ENCODE results near the gene DGLUCY.
"Not testable (repeated sequence)": the region's sequence is repeated elsewhere in the genome, so short reads cannot be mapped to it uniquely, and the experiment has no call there.

Gene DGLUCY

DNA sequence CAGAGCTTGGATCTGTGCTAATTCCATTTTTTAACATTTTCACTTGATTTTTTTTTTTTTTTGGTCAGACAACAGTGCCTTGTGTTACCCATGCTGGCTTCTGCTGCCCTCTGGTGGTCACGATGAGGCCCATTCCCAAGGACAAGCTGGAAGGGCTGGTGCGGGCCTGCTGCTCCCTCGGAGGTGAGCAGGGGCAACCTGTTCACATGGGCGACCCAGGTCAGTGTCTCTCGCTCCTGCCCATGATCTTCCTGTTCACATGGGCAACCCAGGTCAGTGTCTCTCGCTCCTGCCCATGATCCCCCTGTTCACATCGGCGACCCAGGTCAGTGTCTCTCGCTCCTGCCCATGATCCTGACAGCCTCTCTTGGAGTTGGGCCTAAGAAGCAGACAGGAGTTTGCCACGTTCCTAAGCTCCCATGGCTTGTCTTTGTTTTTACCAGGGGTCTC lies 59.4 kb downstream of the DGLUCY start:
- peak; percentile 73 to 77 for DNase-seq

DNA sequence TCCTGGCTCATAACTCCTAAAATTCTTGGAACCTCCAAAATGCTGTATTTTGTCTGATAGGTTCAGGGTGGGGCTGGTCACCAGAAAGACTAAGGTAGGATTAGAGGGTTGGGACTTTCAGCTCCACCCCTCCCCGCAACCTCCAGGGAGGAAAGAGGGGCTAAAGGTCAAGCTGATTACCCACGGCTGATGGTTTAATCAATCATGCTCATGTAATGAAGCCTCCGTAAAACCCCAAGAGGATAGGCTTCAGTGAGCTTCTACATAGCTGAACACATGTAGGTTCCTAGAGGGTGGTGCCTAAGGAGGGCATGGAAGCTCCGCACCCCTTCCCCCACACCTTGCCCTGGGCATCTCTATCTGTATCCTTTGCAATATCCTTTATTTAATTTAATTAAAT lies 60.0 kb downstream of the DGLUCY start:
- DNase-seq, result no peak

GRCh38 chr14:91175291-91176201 lies 61.7 kb downstream of the DGLUCY start:
- no peak for DNase-seq

- peak; percentile 51 to 60 for DNase-seq
These were observed 63.5 kb downstream of the DGLUCY start for GRCh38 chr14:91177073-91178034.

DNA sequence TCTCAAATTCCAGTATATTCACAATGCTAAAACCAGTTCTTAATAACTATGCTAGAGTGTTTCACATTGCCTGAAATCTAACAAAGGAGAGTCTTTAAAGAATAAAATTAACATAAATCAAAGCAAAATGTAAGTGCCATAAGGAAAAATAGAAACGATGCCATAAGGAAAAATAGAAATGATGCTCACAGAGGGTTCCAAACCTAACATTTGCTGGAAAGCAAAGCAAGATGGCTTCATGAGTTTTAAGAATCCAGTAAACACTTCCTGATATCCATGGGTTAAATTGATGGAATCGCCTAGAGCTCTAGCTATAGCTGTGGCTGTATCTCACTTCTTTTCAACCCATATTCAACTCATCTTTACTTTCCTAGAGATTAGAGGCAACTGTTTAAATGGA lies 66.7 kb downstream of the DGLUCY start:
- no peak for DNase-seq

DNA sequence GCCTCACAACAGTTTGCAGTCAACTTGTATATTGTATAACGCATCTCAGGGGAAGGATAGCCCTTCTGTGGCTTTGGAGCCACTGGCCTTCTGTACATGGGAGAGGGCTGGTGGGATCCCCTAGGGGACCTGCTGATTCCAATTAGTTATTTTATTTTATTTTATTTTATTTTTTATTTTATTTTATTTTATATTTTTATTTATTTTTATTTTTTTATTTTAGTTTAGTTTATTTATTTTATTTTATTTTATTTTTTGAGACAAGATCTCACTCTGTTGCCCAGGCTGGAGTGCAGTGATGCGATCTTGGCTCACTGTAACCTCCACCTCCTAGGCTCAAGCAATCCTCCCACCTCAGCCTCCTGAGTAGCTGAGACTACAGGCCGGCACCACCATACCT lies 68.9 kb downstream of the DGLUCY start:
- not testable (repeated sequence) for DNase-seq

- DNase-seq, result no peak
These were observed 70.7 kb downstream of the DGLUCY start for GRCh38 chr14:91184559-91184958.

DNA sequence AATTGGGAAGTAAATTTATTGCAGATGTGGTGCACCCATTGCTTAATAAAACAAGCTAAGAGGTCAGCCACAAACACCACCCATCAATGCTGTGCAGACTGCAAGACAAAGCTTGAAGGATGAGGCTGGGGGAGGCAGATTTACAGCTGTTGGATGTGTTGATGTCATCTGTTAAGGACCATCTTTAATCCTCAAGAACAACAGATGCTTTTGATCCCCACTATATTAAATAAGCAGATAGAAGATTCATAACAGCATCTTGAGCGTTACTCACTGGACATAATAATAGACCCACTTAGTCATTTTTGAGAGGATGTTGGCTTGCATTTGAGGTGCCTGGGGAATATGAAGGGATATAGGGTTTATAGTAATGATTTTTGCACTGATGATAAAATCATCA lies 71.8 kb downstream of the DGLUCY start:
- no peak for DNase-seq

DNA sequence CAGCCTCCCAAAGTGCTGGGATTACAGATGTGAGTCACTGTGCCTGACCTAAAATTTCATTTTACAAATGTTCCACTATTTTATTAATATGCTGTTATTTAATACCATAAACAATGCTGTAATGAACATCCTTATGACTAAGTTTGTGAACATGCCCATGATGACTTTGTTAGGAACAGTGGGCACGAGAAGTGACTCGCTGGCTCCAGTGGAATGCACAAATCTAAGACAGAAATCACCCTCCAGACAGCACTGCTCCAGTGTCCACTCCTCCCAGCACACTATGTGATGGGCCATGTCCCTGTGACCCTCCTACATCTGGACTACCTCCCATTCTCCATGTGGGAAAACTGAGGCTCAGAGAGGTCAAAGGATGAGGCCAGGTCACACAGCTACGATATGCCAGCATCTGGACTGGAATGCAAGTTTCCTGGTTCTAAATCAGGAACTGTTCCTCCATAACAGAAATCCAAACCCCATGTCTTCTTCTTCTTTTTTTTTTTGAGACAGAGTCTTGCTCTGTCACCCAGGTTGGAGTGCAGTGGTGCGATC lies 72.7 kb downstream of the DGLUCY start:
- no peak for DNase-seq

DNA sequence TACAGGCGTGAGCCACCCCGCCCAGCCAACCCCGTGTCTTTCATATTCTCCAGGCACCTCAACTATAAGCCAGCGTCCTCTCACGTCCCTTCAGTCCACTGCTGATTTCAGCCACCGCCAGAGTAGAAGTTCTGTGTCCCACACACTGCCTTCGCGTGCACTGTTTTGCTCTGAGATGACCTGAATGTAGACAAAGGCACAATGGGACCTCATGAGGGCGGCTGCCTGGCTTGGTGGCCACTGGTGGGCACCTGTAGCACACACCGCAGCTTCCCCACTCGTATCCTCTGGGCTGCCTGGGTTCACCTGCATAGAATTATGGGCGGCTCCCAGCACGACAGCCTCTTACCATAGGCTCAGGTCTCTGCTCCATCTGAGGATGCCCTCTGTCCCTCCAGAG lies 73.4 kb downstream of the DGLUCY start:
- DNase-seq, result no peak

DNA sequence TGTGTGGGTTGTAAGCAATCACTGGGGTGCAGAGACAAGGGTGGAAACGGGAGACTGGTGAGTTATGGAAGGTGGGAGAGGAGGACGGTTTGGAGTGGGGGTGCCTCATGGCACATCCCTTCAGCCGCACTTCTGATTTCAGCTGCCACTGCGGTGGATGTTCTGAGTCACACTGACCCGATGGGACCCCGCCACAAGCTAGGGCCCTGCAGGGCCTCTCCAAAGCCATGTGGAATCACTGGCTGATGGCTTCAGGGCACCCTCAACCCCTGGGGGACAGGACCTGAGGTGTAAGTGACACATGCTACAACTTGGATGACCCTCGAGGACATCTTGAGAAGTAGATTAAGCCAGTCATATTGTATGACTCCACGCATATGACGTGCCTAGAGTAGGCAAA lies 77.0 kb downstream of the DGLUCY start:
- no peak for DNase-seq

- DNase-seq, result no peak
These were observed 79.2 kb downstream of the DGLUCY start for GRCh38 chr14:91193069-91193468.

GRCh38 chr14:91195881-91196280 lies 82.0 kb downstream of the DGLUCY start:
- no peak for DNase-seq

DNA sequence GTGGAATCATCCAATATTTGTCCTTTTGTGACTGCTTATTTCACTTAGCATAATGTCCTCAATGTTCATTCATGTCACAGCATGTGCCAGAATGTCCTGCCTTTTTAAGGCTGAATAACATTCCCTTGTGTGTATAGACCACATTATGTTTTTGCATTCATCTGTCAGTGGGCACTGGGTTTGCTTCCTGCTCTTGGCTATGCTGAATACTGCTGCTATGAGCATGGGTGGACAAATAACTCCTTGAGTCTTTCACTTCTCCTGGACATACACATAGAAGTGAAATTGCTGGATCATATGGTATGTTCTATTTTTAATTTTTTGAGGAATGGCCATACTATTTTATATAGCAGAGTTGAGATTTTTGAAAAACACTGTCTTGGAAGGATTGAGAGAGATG lies 83.8 kb downstream of the DGLUCY start:
- DNase-seq, result no peak

GRCh38 chr14:91200802-91201201 lies 86.9 kb downstream of the DGLUCY start:
- DNase-seq, result not testable (repeated sequence)

DNA sequence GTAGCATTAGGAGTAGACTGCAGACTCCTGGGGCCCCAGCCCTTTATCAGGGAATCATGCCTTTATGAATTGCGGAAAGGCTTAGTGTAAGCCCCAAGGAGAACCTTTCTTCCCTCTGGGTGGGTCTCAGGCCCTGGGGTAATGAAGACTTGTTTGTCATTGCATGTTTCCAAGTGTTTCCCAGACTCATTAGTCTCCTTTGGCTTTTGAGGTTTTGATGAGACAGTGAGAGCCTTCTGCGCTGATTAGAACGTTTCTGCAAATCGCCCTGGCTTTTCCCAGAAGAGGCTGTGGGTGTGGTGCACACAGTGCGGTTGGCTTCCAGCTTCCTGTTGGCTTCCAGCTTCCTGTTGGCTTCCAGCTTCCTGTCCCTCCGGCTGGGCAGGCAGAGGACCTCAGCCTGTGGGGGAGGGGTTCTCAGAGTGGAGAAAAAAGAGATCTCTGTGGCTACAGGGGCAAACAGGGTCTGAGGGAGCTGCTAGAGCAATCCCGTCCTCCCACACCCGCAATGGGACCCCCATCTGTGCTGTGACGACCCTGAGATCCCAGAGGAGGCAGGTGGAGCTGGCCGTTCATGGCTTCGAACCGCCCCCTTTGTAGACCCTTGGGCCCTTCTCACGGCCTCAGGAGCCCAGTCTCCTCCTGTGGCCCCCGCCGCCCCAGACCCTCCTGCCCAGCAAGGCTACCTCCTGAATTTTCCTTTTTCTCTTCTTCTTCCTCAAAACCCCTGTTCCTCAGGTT lies 88.5 kb downstream of the DGLUCY start:
- DNase-seq, result no peak

- no peak for DNase-seq
These were observed 90.8 kb downstream of the DGLUCY start for GRCh38 chr14:91204657-91205056.

DNA sequence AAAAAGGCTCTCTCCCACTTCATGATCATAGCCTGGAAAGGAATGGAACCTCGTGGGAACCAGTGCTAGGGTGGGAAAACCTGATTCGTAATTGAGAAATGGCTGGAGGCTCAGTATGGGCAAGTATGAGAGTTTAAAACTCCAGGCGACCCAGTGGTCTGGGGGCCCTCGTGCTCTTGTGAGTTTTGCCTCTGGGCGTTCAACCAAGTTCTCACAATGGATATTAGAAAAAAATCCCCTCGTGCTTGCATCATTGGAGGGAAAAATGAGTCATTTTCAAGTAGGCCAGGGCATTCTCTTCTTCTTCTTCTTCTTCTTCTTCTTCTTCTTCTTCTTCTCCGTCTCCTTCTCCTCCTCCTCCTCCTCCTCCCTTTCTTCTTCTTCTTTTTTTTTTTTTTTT lies 91.6 kb downstream of the DGLUCY start:
- DNase-seq, result no peak

DNA sequence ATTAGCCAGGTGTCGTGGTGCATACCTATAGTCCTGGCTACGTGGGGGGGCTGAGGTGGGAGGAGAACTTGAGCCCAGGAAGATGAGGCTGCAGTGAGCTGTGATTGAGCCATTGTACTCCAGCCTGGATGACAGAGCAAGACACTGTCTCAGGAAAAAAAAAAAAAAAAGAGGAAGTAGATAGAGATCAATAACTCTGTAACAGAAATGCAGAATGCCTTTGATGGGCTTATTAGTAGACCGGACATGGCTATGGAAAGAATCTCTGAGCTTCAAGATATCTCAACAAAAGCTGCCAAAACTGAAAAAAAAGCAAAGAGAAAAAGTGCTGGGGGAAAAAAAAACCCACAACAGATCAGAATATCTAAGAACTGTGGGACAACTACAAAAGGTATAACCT lies 93.1 kb downstream of the DGLUCY start:
- no peak for DNase-seq

GRCh38 chr14:91211017-91211416 lies 97.1 kb downstream of the DGLUCY start:
- no peak for DNase-seq

DNA sequence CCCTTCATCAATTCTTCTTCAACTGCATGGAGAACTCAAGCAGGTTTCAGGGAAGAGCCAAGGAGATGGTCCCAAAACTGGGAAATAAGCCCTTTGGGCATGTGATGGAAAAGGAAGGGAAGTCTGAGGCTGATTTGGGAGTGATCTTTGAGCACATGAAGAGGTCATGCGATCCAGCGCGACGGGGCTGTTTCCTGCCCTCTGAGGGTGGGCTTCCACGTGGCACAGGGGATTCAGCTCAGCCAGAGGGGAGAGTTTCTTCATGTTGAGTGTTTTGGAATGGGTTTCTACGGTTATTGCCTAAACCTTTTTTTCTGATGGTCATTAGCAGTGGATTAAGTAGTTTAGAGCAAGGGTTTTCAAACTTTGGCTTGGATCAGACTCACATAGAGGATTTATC lies 100.4 kb downstream of the DGLUCY start:
- DNase-seq, result no peak

DNA sequence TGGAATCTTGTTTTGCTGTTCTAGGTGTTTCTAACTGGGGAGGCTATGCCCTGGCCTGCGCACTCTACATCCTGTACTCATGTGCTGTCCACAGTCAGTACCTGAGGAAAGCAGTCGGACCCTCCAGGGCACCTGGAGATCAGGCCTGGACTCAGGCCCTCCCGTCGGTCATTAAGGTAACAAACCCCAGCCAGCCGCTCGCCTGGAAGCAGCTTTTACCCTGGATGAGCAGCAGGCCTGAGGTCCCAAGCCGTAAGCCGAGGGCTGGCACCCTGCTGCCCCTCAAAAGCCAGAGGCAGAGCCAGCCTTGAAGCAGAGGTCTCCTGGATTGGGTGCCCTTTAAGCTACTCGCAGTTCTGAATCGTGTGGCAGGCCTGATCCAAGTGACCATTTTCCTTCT lies 101.5 kb downstream of the DGLUCY start:
- DNase-seq, result no peak
